HepG2 (cell line): ENCODE results near the gene FAM131A. TPM values are rescaled to one million over a fixed set of nuclear protein-coding genes. Genes with fewer than 3 reads are reported as not detected.

ENCODE experiments used
- BORCS8-MEF2B ChIP-seq: sonication (generic); formaldehyde crosslinking; IDR thresholded peaks from 2 replicates; pipeline ENCODE4 v1.8.0; 2022; ENCODE audit warnings: mild to moderate bottlenecking, missing genetic modification reagents
- CSRNP2 ChIP-seq: sonication (generic); formaldehyde crosslinking; conservative IDR thresholded peaks from 2 replicates; pipeline ENCODE4 v1.8.0; 2022; ENCODE audit warnings: low read depth, missing genetic modification reagents
- ELF3 ChIP-seq: IDR thresholded peaks from 2 replicates; pipeline ENCODE4 v1.6.1; 2016; ENCODE audit warnings: missing genetic modification reagents, missing compliant biosample characterization
- HMG20B ChIP-seq: conservative IDR thresholded peaks from 2 replicates; pipeline ENCODE4 v1.6.1; 2016; ENCODE audit warnings: missing genetic modification reagents, missing compliant biosample characterization
- NCOA5 ChIP-seq: sonication (generic); formaldehyde crosslinking; IDR thresholded peaks from 2 replicates; pipeline ENCODE4 v1.4.0; 2020; ENCODE audit warnings: missing genetic modification reagents
- NRL ChIP-seq: sonication (generic); formaldehyde crosslinking; IDR thresholded peaks from 2 replicates; pipeline ENCODE4 v1.5.0; 2020; ENCODE audit warnings: missing genetic modification reagents, mild to moderate bottlenecking, moderate library complexity, borderline replicate concordance
- RBM22 ChIP-seq: fragments of 200-400 bp; formaldehyde crosslinking; optimal IDR thresholded peaks from 2 replicates; pipeline ENCODE3; 2017; ENCODE audit warnings: mild to moderate bottlenecking, low read length, moderate library complexity
- SOX5 ChIP-seq: IDR thresholded peaks from 2 replicates; pipeline ENCODE4 v1.6.1; 2016; ENCODE audit warnings: borderline replicate concordance
- STAG1 ChIP-seq: sonication (generic); formaldehyde crosslinking; IDR thresholded peaks from 2 replicates; pipeline ENCODE4 v1.4.0; 2020; ENCODE audit warnings: missing genetic modification reagents
- STAT6 ChIP-seq: sonication (generic); formaldehyde crosslinking; IDR thresholded peaks from 2 replicates; pipeline ENCODE4 v1.4.0; 2020; ENCODE audit warnings: missing genetic modification reagents, mild to moderate bottlenecking, borderline replicate concordance
- THAP11 ChIP-seq: IDR thresholded peaks from 2 replicates; pipeline ENCODE4 v1.6.1; 2016; ENCODE audit warnings: missing biosample characterization, missing genetic modification reagents
- ZNF143 ChIP-seq: sonication (generic); formaldehyde crosslinking; IDR thresholded peaks from 2 replicates; pipeline ENCODE4 v1.4.0; 2020; ENCODE audit warnings: missing genetic modification reagents
- ZNF430 ChIP-seq: sonication (generic); formaldehyde crosslinking; IDR thresholded peaks from 2 replicates; pipeline ENCODE4 v1.9.0; 2021; ENCODE audit warnings: mild to moderate bottlenecking, missing genetic modification reagents
- ZNF770 ChIP-seq: sonication (generic); formaldehyde crosslinking; IDR thresholded peaks from 2 replicates; pipeline ENCODE4 v1.5.0; 2020; ENCODE audit warnings: mild to moderate bottlenecking, missing genetic modification reagents
- ZNF891 ChIP-seq: sonication (generic); formaldehyde crosslinking; IDR thresholded peaks from 2 replicates; pipeline ENCODE4 v1.5.0; 2020; ENCODE audit warnings: mild to moderate bottlenecking, missing genetic modification reagents
- polyA plus RNA-seq, 8 experiments: library from polyadenylated mRNA; depleted of rRNA in 3 of 8; stranded (reverse) in 7 of 8; unstranded in 1 of 8; fragments of >200 nt; fragmentation: Illumina TruSeq in 4 of 8; extraction: Trizol in 4 of 8; gene quantifications; 2 replicates each; pipeline versions ENCODE4 v1.2.1 to v1.2.3, GENCODE V29; 2011 to 2016; ENCODE audit warnings: low read depth in 4 of 8, missing spikeins in 1 of 8, mixed read lengths in 1 of 8; ENCODE audit not compliant: insufficient read depth in 1 of 8
- total RNA-seq, 5 experiments: library from RNA; depleted of rRNA; stranded (reverse); fragments of >200 nt; fragmentation: Illumina TruSeq; extraction: Trizol; gene quantifications; 2 replicates each; pipeline ENCODE4 v1.2.3, GENCODE V29; 2016; ENCODE audit warnings: low read depth in 1 of 5
- TF ChIP-seq, protein P1 (sequence below): sonication (generic); formaldehyde crosslinking; IDR thresholded peaks from 2 replicates; pipeline ENCODE4 v1.4.0; 2020; ENCODE audit warnings: mild to moderate bottlenecking, missing genetic modification reagents
- TF ChIP-seq, protein P2 (sequence below): sonication (generic); formaldehyde crosslinking; IDR thresholded peaks from 2 replicates; pipeline ENCODE4 v1.4.0; 2020; ENCODE audit warnings: missing genetic modification reagents
- TF ChIP-seq, protein P3 (sequence below): sonication (generic); formaldehyde crosslinking; IDR thresholded peaks from 2 replicates; pipeline ENCODE4 v1.4.0; 2020; ENCODE audit warnings: mild to moderate bottlenecking, missing genetic modification reagents, borderline replicate concordance

FAM131A gene
- total and polyA plus RNA-seq, 2 of the 13 experiments (the other 11 are each of a cell fraction or from before 2014, with no cell fraction given): 9.2 to 9.3 TPM

GRCh38 chr3:184345317-184346144, 8.1 kb downstream of the FAM131A start (continued):
- TF ChIP-seq THAP11 (CRISPR knock-in tag) (peak; percentile 37; the same call in 1 of the 2 replicates), NRL (CRISPR knock-in tag) (no peak), HMG20B (CRISPR knock-in tag) (no peak), CSRNP2 (no peak), BORCS8-MEF2B (CRISPR knock-in tag) (peak; percentile 48; the same call in 1 of the 2 replicates), SOX5 (0 out of 2 replicates have a peak, but pooled peaks have one; percentile 13), NCOA5 (no peak), ZNF891 (no peak), RBM22 (peak; percentile 82), ELF3 (CRISPR knock-in tag) (no peak), ZNF770 (CRISPR knock-in tag) (no peak), STAG1 (peak; percentile 49), ZNF430 (CRISPR knock-in tag) (no peak), STAT6 (CRISPR knock-in tag) (no peak), ZNF143 (CRISPR knock-in tag) (no peak)
- TF ChIP-seq, protein P1, sequence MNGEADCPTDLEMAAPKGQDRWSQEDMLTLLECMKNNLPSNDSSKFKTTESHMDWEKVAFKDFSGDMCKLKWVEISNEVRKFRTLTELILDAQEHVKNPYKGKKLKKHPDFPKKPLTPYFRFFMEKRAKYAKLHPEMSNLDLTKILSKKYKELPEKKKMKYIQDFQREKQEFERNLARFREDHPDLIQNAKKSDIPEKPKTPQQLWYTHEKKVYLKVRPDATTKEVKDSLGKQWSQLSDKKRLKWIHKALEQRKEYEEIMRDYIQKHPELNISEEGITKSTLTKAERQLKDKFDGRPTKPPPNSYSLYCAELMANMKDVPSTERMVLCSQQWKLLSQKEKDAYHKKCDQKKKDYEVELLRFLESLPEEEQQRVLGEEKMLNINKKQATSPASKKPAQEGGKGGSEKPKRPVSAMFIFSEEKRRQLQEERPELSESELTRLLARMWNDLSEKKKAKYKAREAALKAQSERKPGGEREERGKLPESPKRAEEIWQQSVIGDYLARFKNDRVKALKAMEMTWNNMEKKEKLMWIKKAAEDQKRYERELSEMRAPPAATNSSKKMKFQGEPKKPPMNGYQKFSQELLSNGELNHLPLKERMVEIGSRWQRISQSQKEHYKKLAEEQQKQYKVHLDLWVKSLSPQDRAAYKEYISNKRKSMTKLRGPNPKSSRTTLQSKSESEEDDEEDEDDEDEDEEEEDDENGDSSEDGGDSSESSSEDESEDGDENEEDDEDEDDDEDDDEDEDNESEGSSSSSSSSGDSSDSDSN (CRISPR knock-in tag): no peak
- TF ChIP-seq, protein P2, sequence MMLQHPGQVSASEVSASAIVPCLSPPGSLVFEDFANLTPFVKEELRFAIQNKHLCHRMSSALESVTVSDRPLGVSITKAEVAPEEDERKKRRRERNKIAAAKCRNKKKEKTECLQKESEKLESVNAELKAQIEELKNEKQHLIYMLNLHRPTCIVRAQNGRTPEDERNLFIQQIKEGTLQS: no peak
- TF ChIP-seq, protein P3, sequence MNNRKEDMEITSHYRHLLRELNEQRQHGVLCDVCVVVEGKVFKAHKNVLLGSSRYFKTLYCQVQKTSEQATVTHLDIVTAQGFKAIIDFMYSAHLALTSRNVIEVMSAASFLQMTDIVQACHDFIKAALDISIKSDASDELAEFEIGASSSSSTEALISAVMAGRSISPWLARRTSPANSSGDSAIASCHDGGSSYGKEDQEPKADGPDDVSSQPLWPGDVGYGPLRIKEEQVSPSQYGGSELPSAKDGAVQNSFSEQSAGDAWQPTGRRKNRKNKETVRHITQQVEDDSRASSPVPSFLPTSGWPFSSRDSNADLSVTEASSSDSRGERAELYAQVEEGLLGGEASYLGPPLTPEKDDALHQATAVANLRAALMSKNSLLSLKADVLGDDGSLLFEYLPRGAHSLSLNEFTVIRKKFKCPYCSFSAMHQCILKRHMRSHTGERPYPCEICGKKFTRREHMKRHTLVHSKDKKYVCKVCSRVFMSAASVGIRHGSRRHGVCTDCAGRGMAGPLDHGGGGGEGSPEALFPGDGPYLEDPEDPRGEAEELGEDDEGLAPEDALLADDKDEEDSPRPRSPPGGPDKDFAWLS (CRISPR knock-in tag): no peak
